H1 (cell line): Measurements from ENCODE around the gene VMP1. TPM values are rescaled to one million over a fixed set of nuclear protein-coding genes. Genes with fewer than 3 reads are reported as not detected.

Experiments
- BACH1 ChIP-seq: IDR thresholded peaks from 2 replicates; pipeline ENCODE4 v1.6.1; 2012; ENCODE audit warnings: low read length, improper control_type of control experiment
- BCL11A ChIP-seq, 2 experiments: IDR thresholded peaks; one replicate each; pipeline ENCODE4 v1.6.1; 2011; ENCODE audit warnings: low read depth in 2 of 2, low read length in 2 of 2, mild to moderate bottlenecking in 2 of 2
- CTBP2 ChIP-seq: IDR thresholded peaks from 2 replicates; pipeline ENCODE4 v1.7.0; 2011; ENCODE audit warnings: borderline replicate concordance, mild to moderate bottlenecking, moderate library complexity, mixed read lengths, low read length; ENCODE audit not compliant: insufficient read depth, insufficient read length
- JUND ChIP-seq: IDR thresholded peaks from 2 replicates; pipeline ENCODE4 v1.6.1; 2011; ENCODE audit warnings: mild to moderate bottlenecking, improper control_type of control experiment, low read length
- NANOG ChIP-seq: IDR thresholded peaks from 2 replicates; pipeline ENCODE4 v1.6.1; 2011; ENCODE audit warnings: low read length, low read depth, mild to moderate bottlenecking, inconsistent platforms; ENCODE audit not compliant: insufficient read depth, poor library complexity, severe bottlenecking
- polyA plus RNA-seq, 7 experiments: library from polyadenylated mRNA; depleted of rRNA in 3 of 7; stranded (reverse) in 5 of 7; unstranded in 2 of 7; fragments of >200 nt in 5 of 7; fragments of 200-250 nt in 2 of 7; gene quantifications; 1 replicate in 5 of 7; 2 replicates in 1 of 7; 4 replicates in 1 of 7; pipeline versions ENCODE4 v1.2.1 to v1.2.3, GENCODE V29; 2011 to 2013; ENCODE audit warnings: missing spikeins in 2 of 7, mixed read lengths in 2 of 7
- total RNA-seq: library from RNA; stranded (reverse); fragmentation: NEBNext Ultra II Directional; extraction: Animal tissue kit (Norgen Biotek cat#: 25700); gene quantifications from 2 replicates; pipeline ENCODE4 v1.2.1, GENCODE V29; 2021
- TF ChIP-seq, protein P1 (sequence below): IDR thresholded peaks from 2 replicates; pipeline ENCODE4 v1.6.1; 2012; ENCODE audit warnings: inconsistent platforms

VMP1 gene
- total and polyA plus RNA-seq, 2 of the 8 experiments (the other 6 are each of a cell fraction or from before 2014, with no cell fraction given) = 45.0 to 92.7 TPM

DNA sequence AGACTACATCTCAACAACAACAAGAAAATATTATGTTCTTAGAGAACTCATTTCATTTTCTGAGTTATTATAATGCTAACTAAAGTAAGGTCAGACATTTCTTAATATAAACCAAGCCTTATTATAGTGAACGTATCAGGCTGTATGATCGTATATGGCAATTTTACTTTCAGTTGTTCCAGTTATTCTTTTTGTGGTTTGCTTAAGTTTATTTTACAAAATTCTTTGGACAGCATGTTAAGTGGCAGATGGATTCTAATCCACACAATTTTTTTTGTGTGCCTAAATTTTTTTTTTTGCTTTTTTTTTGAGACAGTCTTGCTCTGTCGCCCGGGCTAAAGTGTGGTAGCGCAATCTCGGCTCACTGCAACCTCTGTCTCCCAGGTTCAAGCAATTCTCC is 59.0 kb downstream of the VMP1 start (continued):
- TF ChIP-seq CTBP2 (no peak), BCL11A (IDR thresholded peaks at IDR 0.05; ENCODE audit: low read depth in 2 of 2, low read length in 2 of 2) (no peak), NANOG (no peak), BACH1 (no peak), JUND (no peak)
- TF ChIP-seq, protein P1, sequence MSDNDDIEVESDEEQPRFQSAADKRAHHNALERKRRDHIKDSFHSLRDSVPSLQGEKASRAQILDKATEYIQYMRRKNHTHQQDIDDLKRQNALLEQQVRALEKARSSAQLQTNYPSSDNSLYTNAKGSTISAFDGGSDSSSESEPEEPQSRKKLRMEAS = no peak
